Peyer's patch (tissue), 4 donors: ENCODE results near the gene ARHGAP26. TPM values are rescaled to one million over a fixed set of nuclear protein-coding genes. Genes with fewer than 3 reads are reported as not detected.

Source experiments
- DNase-seq, 3 donors: peaks; one replicate each; pipeline ENCODE4 v3.0.0-alpha.2; 2017 to 2019
- H3K27ac ChIP-seq, 4 donors: fragments of 200-600 bp; sonication (generic); one replicate each; pipeline ENCODE4 v1.5.1; 2016 to 2019
- H3K27me3 ChIP-seq, 2 donors: fragments of 200-600 bp; sonication (generic); one replicate each; pipeline ENCODE4 v1.5.1; 2019
- H3K36me3 ChIP-seq, 3 donors: fragments of 200-600 bp; sonication (generic); one replicate each; pipeline ENCODE4 v1.5.1; 2016 to 2019
- H3K4me1 ChIP-seq, 4 donors: fragments of 200-600 bp; sonication (generic); one replicate each; pipeline ENCODE4 v1.5.1; 2016 to 2019
- H3K4me3 ChIP-seq, 4 donors: fragments of 200-600 bp; sonication (generic); 1 replicate in 3 of 4; 2 replicates in 1 of 4; pipeline ENCODE4 v1.5.1; 2016 to 2019; ENCODE audit warnings: mild to moderate bottlenecking in 1 of 4
- H3K9me3 ChIP-seq, 4 donors: fragments of 200-600 bp; sonication (generic); one replicate each; pipeline ENCODE4 v1.5.1; 2016 to 2019; ENCODE audit warnings: mild to moderate bottlenecking in 1 of 4
- CTCF ChIP-seq, 6 experiments: fragments of 450-650 bp in 4 of 6; fragments of 200-600 bp in 2 of 6; sonication (generic) in 1 of 6; IDR thresholded peaks; one replicate each; pipeline ENCODE4 v1.5.1; 2017 to 2019; ENCODE audit warnings: antibody characterized with exemption in 6 of 6, mild to moderate bottlenecking in 3 of 6, moderate library complexity in 1 of 6
- POLR2A ChIP-seq, 2 donors: fragments of 450-650 bp; IDR thresholded peaks; one replicate each; pipeline ENCODE4 v1.5.1; 2017; ENCODE audit warnings: antibody characterized with exemption in 2 of 2, mild to moderate bottlenecking in 2 of 2, moderate library complexity in 2 of 2
- total RNA-seq, 4 donors: library from RNA; depleted of rRNA; stranded (reverse); fragments of >200 nt; gene quantifications; one replicate each; pipeline ENCODE4 v1.1.0, GENCODE V29; 2016

ARHGAP26 gene
- total RNA-seq, 4 donors from 2014 or later = 60.1 to 180 (median 126) TPM

GRCh38 chr5:142826093-142826492 is 55.9 kb downstream of the ARHGAP26 start:
- Histone ChIP-seq H3K9me3 (no peaks in the 10 kb centered on the region), H3K27ac (peak overlapping the region in 1 of 4 donors; percentile 4), H3K4me3 (no peak overlapping the region), H3K36me3 (no peaks in the 10 kb centered on the region), H3K4me1 (peaks cover 0 to 53% (median 5%) of the 10 kb centered on the region in 4 donors), H3K27me3 (no peaks in the 10 kb centered on the region)
- DNase-seq = no peak
- no peak for TF ChIP-seq POLR2A (IDR thresholded peaks at IDR 0.05)
- TF ChIP-seq CTCF (IDR thresholded peaks at IDR 0.05) = no peak

GRCh38 chr5:142826741-142827492 is 56.7 kb downstream of the ARHGAP26 start:
- H3K27ac ChIP-seq = peak overlapping the region in 1 of 4 donors; percentile 40
- no peaks in the 10 kb centered on the region for H3K36me3 ChIP-seq
- TF ChIP-seq POLR2A (IDR thresholded peaks at IDR 0.05) (no peak), CTCF (IDR thresholded peaks at IDR 0.05) (no peak)
- no peak overlapping the region for H3K4me3 ChIP-seq
- H3K27me3 ChIP-seq = no peaks in the 10 kb centered on the region
- no peaks in the 10 kb centered on the region for H3K9me3 ChIP-seq
- DNase-seq = peak in 1 of 3 donors; percentile 61
- H3K4me1 ChIP-seq = peaks cover 0 to 53% (median 5%) of the 10 kb centered on the region in 4 donors

- H3K27me3 ChIP-seq = no peaks in the 10 kb centered on the region
- H3K4me1 ChIP-seq = peaks cover 0 to 47% (median 3%) of the 10 kb centered on the region in 4 donors
- no peak for TF ChIP-seq CTCF (IDR thresholded peaks at IDR 0.05)
- TF ChIP-seq POLR2A (IDR thresholded peaks at IDR 0.05) = no peak
Measured at GRCh38 chr5:142827934-142828576, 57.9 kb downstream of the ARHGAP26 start.

GRCh38 chr5:142828797-142829535 is 58.8 kb downstream of the ARHGAP26 start:
- no peak for TF ChIP-seq POLR2A (IDR thresholded peaks at IDR 0.05)
- TF ChIP-seq CTCF (IDR thresholded peaks at IDR 0.05) = no peak
- Histone ChIP-seq H3K9me3 (no peaks in the 10 kb centered on the region), H3K27me3 (no peaks in the 10 kb centered on the region), H3K36me3 (no peaks in the 10 kb centered on the region), H3K27ac (no peak overlapping the region), H3K4me3 (no peak overlapping the region), H3K4me1 (peaks cover 0 to 44% (median 2%) of the 10 kb centered on the region in 4 donors)
- DNase-seq = no peak

More at GRCh38 chr5:142827934-142828576, 57.9 kb downstream of the ARHGAP26 start:
- Histone ChIP-seq H3K27ac (no peak overlapping the region), H3K4me3 (no peak overlapping the region), H3K9me3 (no peaks in the 10 kb centered on the region), H3K36me3 (no peaks in the 10 kb centered on the region)
- no peak for DNase-seq

- H3K9me3 ChIP-seq = no peaks in the 10 kb centered on the region
- no peak overlapping the region for H3K4me3 ChIP-seq
- DNase-seq = no peak
- no peak overlapping the region for H3K27ac ChIP-seq
- no peaks in the 10 kb centered on the region for H3K27me3 ChIP-seq
- H3K4me1 ChIP-seq = peaks cover 0 to 50% (median 2%) of the 10 kb centered on the region in 4 donors
- TF ChIP-seq POLR2A (IDR thresholded peaks at IDR 0.05) (no peak), CTCF (IDR thresholded peaks at IDR 0.05) (no peak)
- H3K36me3 ChIP-seq = no peaks in the 10 kb centered on the region
Measured at GRCh38 chr5:142829801-142830220, 59.6 kb downstream of the ARHGAP26 start.
